Left kidney (tissue), 2 donors: Measurements from ENCODE around the gene ZNF592. TPM values are rescaled to one million over a fixed set of nuclear protein-coding genes. Genes with fewer than 3 reads are reported as not detected.

Experiments used
- DNase-seq: peaks from one replicate; pipeline ENCODE4 v3.0.0-alpha.2; 2013
- polyA plus RNA-seq: library from polyadenylated mRNA; unstranded; fragments of 120-200 nt; gene quantifications from one replicate; pipeline ENCODE4 v1.2.1, GENCODE V29; 2013; ENCODE audit not compliant: insufficient read length

ZNF592 gene
- polyA plus RNA-seq, 1 donor, result 32.2 TPM

GRCh38 chr15:84778194-84778593 is 29.8 kb downstream of the ZNF592 start:
- DNase-seq, result no peak

- no peak for DNase-seq
These were observed 32.1 kb downstream of the ZNF592 start for GRCh38 chr15:84780492-84780891.

GRCh38 chr15:84781495-84781894 is 33.1 kb downstream of the ZNF592 start:
- no peak for DNase-seq

GRCh38 chr15:84782346-84782745 is 34.0 kb downstream of the ZNF592 start:
- DNase-seq, result no peak

- DNase-seq, result no peak
These were observed 35.3 kb downstream of the ZNF592 start for GRCh38 chr15:84783493-84784251.

- no peak for DNase-seq
These were observed 35.9 kb downstream of the ZNF592 start for GRCh38 chr15:84784262-84784661.

GRCh38 chr15:84785053-84785452 is 36.7 kb downstream of the ZNF592 start:
- no peak for DNase-seq

GRCh38 chr15:84788500-84788899 is 40.1 kb downstream of the ZNF592 start:
- no peak for DNase-seq

GRCh38 chr15:84789762-84790161 is 41.4 kb downstream of the ZNF592 start:
- DNase-seq, result no peak

GRCh38 chr15:84790676-84791075 is 42.3 kb downstream of the ZNF592 start:
- DNase-seq, result no peak

- DNase-seq, result no peak
These were observed 43.4 kb downstream of the ZNF592 start for GRCh38 chr15:84791763-84792162.

GRCh38 chr15:84793431-84794161 is 45.2 kb downstream of the ZNF592 start:
- no peak for DNase-seq

- no peak for DNase-seq
These were observed 45.8 kb downstream of the ZNF592 start for GRCh38 chr15:84794162-84794547.

GRCh38 chr15:84795186-84795585 is 46.8 kb downstream of the ZNF592 start:
- DNase-seq, result no peak

- DNase-seq, result no peak
These were observed 48.8 kb downstream of the ZNF592 start for GRCh38 chr15:84797212-84797611.

GRCh38 chr15:84797801-84798200 is 49.4 kb downstream of the ZNF592 start:
- no peak for DNase-seq

- no peak for DNase-seq
These were observed 50.1 kb downstream of the ZNF592 start for GRCh38 chr15:84798436-84798946.

GRCh38 chr15:84799511-84800187 is 51.3 kb downstream of the ZNF592 start:
- no peak for DNase-seq

GRCh38 chr15:84800365-84800806 is 52.0 kb downstream of the ZNF592 start:
- DNase-seq, result no peak

- DNase-seq, result no peak
These were observed 55.9 kb downstream of the ZNF592 start for GRCh38 chr15:84804005-84804900.

- no peak for DNase-seq
These were observed 56.8 kb downstream of the ZNF592 start for GRCh38 chr15:84805221-84805620.

- no peak for DNase-seq
These were observed 58.8 kb downstream of the ZNF592 start for GRCh38 chr15:84807228-84807627.
